Muscle layer of colon (tissue), 2 donors: ENCODE measurements around the gene CD47.

Experiments
- H3K27ac ChIP-seq: one replicate; pipeline ENCODE4 v1.7.0; 2013; ENCODE audit warnings: low read depth, mild to moderate bottlenecking, low read length, moderate library complexity
- H3K27me3 ChIP-seq, 2 donors: one replicate each; pipeline ENCODE4 v1.7.0; 2013; ENCODE audit warnings: low read length in 2 of 2, mild to moderate bottlenecking in 2 of 2; ENCODE audit not compliant: insufficient read depth in 2 of 2, control insufficient read depth in 1 of 2
- H3K36me3 ChIP-seq: one replicate; pipeline ENCODE4 v1.7.0; 2013; ENCODE audit warnings: mild to moderate bottlenecking, low read length; ENCODE audit not compliant: insufficient read depth
- H3K4me1 ChIP-seq: one replicate; pipeline ENCODE4 v1.7.0; 2013; ENCODE audit warnings: mild to moderate bottlenecking, low read length; ENCODE audit not compliant: insufficient read depth
- H3K4me3 ChIP-seq, 2 donors: one replicate each; pipeline ENCODE4 v1.7.0; 2013; ENCODE audit warnings: low read length in 2 of 2, low read depth in 1 of 2, mild to moderate bottlenecking in 1 of 2, moderate library complexity in 1 of 2
- H3K9ac ChIP-seq: one replicate; pipeline ENCODE4 v1.7.0; 2013; ENCODE audit warnings: low read length
- H3K9me3 ChIP-seq: one replicate; pipeline ENCODE4 v1.7.0; 2013; ENCODE audit warnings: mild to moderate bottlenecking, low read length
- donor health status: abdominal sarcoma.
- donor health status: Adenocarcinoma of cecum.

The CD47 gene

DNA sequence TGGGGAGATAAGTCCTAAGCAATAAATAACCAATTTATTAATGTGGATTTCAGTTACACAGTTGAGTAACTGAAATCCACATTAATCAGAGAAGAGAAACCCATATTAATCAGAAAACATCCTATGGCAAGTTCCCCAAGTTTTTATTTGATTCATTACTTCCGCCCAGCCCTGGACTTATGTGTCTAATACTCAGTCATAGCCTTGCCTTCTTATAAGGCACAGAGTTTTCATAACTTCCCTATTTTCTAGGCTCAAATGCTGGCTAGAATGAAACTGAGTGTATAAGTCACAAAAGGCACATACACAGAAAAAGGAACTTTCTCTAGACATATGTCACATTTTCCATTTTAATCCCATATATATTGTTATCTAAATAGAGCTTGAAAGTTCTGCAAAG lies 28.8 kb downstream of the CD47 start:
- H3K36me3 ChIP-seq, result peaks cover 22% of the 10 kb centered on the region
- no peaks in the 10 kb centered on the region for H3K4me1 ChIP-seq
- no peak overlapping the region for H3K27ac ChIP-seq

DNA sequence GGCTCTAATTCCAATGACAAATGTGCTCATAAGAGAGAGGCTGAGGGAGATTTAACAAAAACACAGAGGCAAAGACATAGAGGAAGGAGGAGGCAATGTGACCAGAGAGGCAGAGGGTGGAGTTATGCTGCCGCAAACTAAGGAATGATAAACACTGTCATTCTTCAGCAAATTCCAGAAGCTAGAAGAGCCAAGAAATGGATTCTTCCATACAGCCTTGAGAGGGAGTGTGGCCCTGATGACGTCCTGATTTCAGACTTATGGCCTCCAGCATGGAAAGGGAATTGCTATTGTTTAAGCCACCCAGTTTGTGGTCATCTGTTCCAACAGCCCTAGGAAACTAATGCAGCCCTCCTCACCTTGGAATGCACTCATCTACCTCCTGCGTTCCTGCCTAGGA lies 30.5 kb downstream of the CD47 start:
- Histone ChIP-seq H3K9ac (no peak overlapping the region), H3K36me3 (peaks cover 23% of the 10 kb centered on the region), H3K9me3 (no peaks in the 10 kb centered on the region), H3K27me3 (no peaks in the 10 kb centered on the region), H3K27ac (no peak overlapping the region), H3K4me3 (no peak overlapping the region), H3K4me1 (no peaks in the 10 kb centered on the region)

More for the DNA sequence above, 28.8 kb downstream of the CD47 start:
- Histone ChIP-seq H3K9ac (no peak overlapping the region), H3K9me3 (no peaks in the 10 kb centered on the region), H3K27me3 (no peaks in the 10 kb centered on the region), H3K4me3 (no peak overlapping the region)

- no peak overlapping the region for H3K4me3 ChIP-seq
- no peak overlapping the region for H3K27ac ChIP-seq
- H3K27me3 ChIP-seq, result no peaks in the 10 kb centered on the region
- no peaks in the 10 kb centered on the region for H3K4me1 ChIP-seq
- no peaks in the 10 kb centered on the region for H3K9me3 ChIP-seq
- peaks cover 23% of the 10 kb centered on the region for H3K36me3 ChIP-seq
- H3K9ac ChIP-seq, result no peak overlapping the region
These were observed 34.9 kb downstream of the CD47 start for GRCh38 chr3:108055931-108056330.

DNA sequence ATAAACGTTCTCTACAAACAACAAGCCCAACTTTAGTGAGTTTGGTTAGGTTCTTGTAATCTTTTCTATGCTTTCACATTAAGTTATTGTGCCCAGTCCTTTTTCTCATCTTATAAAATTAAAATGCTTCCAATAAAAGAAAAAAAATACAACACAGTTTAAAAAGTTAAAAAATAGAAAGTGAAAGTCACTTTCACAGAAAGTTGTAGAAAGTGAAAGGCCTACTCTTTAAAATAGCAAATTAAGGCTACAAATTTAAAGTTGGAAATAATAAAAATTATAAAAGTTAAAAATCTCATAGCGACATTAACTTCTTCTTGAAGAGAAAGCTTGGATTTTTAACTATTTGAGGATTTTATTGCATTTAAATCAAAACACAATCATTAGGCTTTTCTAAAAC lies 35.9 kb downstream of the CD47 start:
- H3K36me3 ChIP-seq, result peaks cover 14% of the 10 kb centered on the region
- H3K9me3 ChIP-seq, result no peaks in the 10 kb centered on the region
- no peak overlapping the region for H3K9ac ChIP-seq

DNA sequence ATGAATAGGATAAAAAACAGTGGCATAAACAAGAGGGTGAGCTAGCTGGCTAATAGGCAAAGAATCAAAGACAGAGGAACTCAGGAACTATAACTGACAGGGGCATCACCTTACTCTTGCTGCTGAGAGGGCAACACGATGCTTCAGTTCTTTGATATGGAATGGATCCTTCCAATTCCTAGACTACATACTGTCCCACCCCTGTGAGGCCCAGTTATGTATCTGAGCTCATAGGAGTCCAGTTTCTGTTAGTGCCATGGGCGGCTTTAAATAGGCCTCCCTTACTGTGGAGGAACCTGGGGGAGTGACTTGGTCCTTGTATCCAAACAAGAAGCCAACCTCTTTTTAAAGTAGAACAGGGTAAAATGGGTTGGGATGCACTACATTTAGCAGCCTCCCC lies 37.3 kb downstream of the CD47 start:
- Histone ChIP-seq H3K9me3 (no peaks in the 10 kb centered on the region), H3K36me3 (peaks cover 10% of the 10 kb centered on the region), H3K4me1 (no peaks in the 10 kb centered on the region)

More for the DNA sequence above, 35.9 kb downstream of the CD47 start:
- no peak overlapping the region for H3K27ac ChIP-seq
- H3K4me3 ChIP-seq, result no peak overlapping the region
- H3K4me1 ChIP-seq, result no peaks in the 10 kb centered on the region
- H3K27me3 ChIP-seq, result no peaks in the 10 kb centered on the region

GRCh38 chr3:108053067-108053466 lies 37.8 kb downstream of the CD47 start:
- Histone ChIP-seq H3K4me3 (no peak overlapping the region), H3K9ac (no peak overlapping the region), H3K27me3 (no peaks in the 10 kb centered on the region), H3K36me3 (peaks cover 10% of the 10 kb centered on the region), H3K27ac (no peak overlapping the region), H3K9me3 (no peaks in the 10 kb centered on the region), H3K4me1 (no peaks in the 10 kb centered on the region)

More for the DNA sequence above, 37.3 kb downstream of the CD47 start:
- Histone ChIP-seq H3K4me3 (no peak overlapping the region), H3K27ac (no peak overlapping the region), H3K27me3 (no peaks in the 10 kb centered on the region), H3K9ac (no peak overlapping the region)

DNA sequence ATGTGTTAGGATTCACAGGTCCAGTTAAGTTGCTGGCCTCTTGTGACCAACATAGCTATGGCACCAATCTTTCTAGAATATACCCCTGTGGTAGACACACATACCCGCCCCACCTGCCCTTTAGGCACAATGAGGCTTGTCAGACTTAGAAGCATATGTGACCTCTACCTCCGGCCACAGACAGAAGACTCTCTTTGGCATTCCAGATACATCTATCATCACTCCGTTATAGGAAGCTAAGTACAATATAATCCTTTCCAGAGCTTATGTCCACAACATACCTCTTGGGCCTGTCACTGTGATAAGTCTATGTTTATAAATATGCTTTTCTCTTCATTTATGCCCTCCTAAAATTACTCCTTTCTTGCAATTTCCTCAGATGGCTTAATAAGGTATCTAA lies 39.8 kb downstream of the CD47 start:
- no peak overlapping the region for H3K9ac ChIP-seq
- no peaks in the 10 kb centered on the region for H3K4me1 ChIP-seq
- no peaks in the 10 kb centered on the region for H3K27me3 ChIP-seq
- H3K27ac ChIP-seq, result no peak overlapping the region
- no peaks in the 10 kb centered on the region for H3K9me3 ChIP-seq
- peaks cover 8% of the 10 kb centered on the region for H3K36me3 ChIP-seq
- no peak overlapping the region for H3K4me3 ChIP-seq

- Histone ChIP-seq H3K36me3 (peaks cover 10% of the 10 kb centered on the region), H3K4me3 (no peak overlapping the region)
These were observed 42.8 kb downstream of the CD47 start for GRCh38 chr3:108047987-108048386.

GRCh38 chr3:108046247-108046646 lies 44.6 kb downstream of the CD47 start:
- H3K9ac ChIP-seq, result no peak overlapping the region
- H3K27me3 ChIP-seq, result no peaks in the 10 kb centered on the region
- peaks cover 15% of the 10 kb centered on the region for H3K36me3 ChIP-seq
- H3K4me3 ChIP-seq, result no peak overlapping the region
- no peaks in the 10 kb centered on the region for H3K9me3 ChIP-seq
- no peaks in the 10 kb centered on the region for H3K4me1 ChIP-seq
- no peak overlapping the region for H3K27ac ChIP-seq

More at GRCh38 chr3:108047987-108048386, 42.8 kb downstream of the CD47 start:
- no peaks in the 10 kb centered on the region for H3K4me1 ChIP-seq
- no peak overlapping the region for H3K9ac ChIP-seq
- H3K27me3 ChIP-seq, result no peaks in the 10 kb centered on the region
- H3K27ac ChIP-seq, result no peak overlapping the region
- no peaks in the 10 kb centered on the region for H3K9me3 ChIP-seq

GRCh38 chr3:108044699-108045098 lies 46.1 kb downstream of the CD47 start:
- no peaks in the 10 kb centered on the region for H3K27me3 ChIP-seq
- no peak overlapping the region for H3K9ac ChIP-seq
- H3K9me3 ChIP-seq, result no peaks in the 10 kb centered on the region
- no peak overlapping the region for H3K27ac ChIP-seq
- no peaks in the 10 kb centered on the region for H3K4me1 ChIP-seq
- H3K4me3 ChIP-seq, result no peak overlapping the region
- peaks cover 15% of the 10 kb centered on the region for H3K36me3 ChIP-seq

GRCh38 chr3:108042300-108042699 lies 48.5 kb downstream of the CD47 start:
- no peak overlapping the region for H3K4me3 ChIP-seq
- H3K36me3 ChIP-seq, result peaks cover 15% of the 10 kb centered on the region
- no peaks in the 10 kb centered on the region for H3K9me3 ChIP-seq
- no peaks in the 10 kb centered on the region for H3K4me1 ChIP-seq
- no peak overlapping the region for H3K9ac ChIP-seq
- no peak overlapping the region for H3K27ac ChIP-seq
- no peaks in the 10 kb centered on the region for H3K27me3 ChIP-seq

- Histone ChIP-seq H3K9me3 (no peaks in the 10 kb centered on the region), H3K27ac (no peak overlapping the region), H3K27me3 (no peaks in the 10 kb centered on the region), H3K4me1 (no peaks in the 10 kb centered on the region), H3K9ac (no peak overlapping the region), H3K4me3 (no peak overlapping the region), H3K36me3 (peaks cover 10% of the 10 kb centered on the region)
These were observed 49.6 kb downstream of the CD47 start for GRCh38 chr3:108041253-108041652.
